SK-N-MC (cell line): ENCODE results near the gene ADAMTS3.

Experiments used
- DNase-seq: peaks from one replicate; pipeline ENCODE4 v3.0.0-alpha.2; 2011; ENCODE audit warnings: low read depth, low spot score
- H3K27ac ChIP-seq: fragments of 200-600 bp; sonication (generic); 2 replicates; pipeline ENCODE4 v1.5.1; 2016; ENCODE audit warnings: mixed run types
- H3K36me3 ChIP-seq: fragments of 200-600 bp; sonication (generic); 2 replicates; pipeline ENCODE4 v1.6.1; 2017; ENCODE audit warnings: antibody characterized with exemption, low read length, mixed read lengths; ENCODE audit not compliant: insufficient read depth
- H3K4me3 ChIP-seq: fragments of 200-600 bp; sonication (generic); 2 replicates; pipeline ENCODE4 v1.5.1; 2016
- H3K9ac ChIP-seq: fragments of 200-600 bp; sonication (generic); 2 replicates; pipeline ENCODE4 v1.8.0; 2017; ENCODE audit warnings: mixed run types, mixed read lengths; ENCODE audit not compliant: insufficient read length
- H3K9me3 ChIP-seq: fragments of 200-600 bp; sonication (generic); 2 replicates; pipeline ENCODE4 v1.6.1; 2017; ENCODE audit warnings: low read depth, mild to moderate bottlenecking, antibody characterized with exemption, low read length, moderate library complexity, mixed read lengths
- EZH2 ChIP-seq: fragments of 200-600 bp; sonication (generic); IDR thresholded peaks from one replicate; pipeline ENCODE4 v1.6.1; 2017; ENCODE audit warnings: antibody characterized with exemption
- FOXP2 ChIP-seq: optimal IDR thresholded peaks from 2 replicates; pipeline ENCODE3; 2011; ENCODE audit warnings: mild to moderate bottlenecking, moderate library complexity; ENCODE audit not compliant: insufficient read depth; ENCODE audit errors: extremely low read length, control extremely low read depth
- POLR2AphosphoS5 ChIP-seq: IDR thresholded peaks from 2 replicates; pipeline ENCODE4 v1.6.1; 2012; ENCODE audit warnings: mild to moderate bottlenecking, low read depth, low read length, borderline replicate concordance

ADAMTS3 gene

DNA sequence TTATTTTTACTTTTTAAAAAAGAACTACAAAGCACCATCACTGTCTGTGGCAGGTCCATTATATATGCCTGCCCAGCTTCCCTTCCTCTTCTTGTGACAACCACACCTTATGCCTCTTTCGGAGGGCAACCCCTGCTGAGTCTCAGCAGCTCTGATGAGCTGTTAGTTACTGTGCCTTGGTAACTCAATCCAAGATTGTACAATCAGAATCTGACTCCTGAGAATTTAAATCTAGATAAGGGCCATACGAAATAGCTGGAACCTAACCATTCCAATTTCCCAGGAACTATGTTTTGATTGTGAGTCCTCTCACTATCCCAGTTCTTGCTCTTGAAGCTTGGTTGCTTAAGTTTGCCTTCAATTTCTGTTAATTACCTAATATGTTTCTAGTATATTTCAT, 61.9 kb downstream of the ADAMTS3 start:
- Histone ChIP-seq H3K9me3 (no peaks in the 10 kb centered on the region; the same call in 1 of the 2 replicates), H3K9ac (no peak overlapping the region), H3K36me3 (no peaks in the 10 kb centered on the region), H3K4me3 (no peak overlapping the region), H3K27ac (no peak overlapping the region)
- TF ChIP-seq EZH2 (no peak), POLR2AphosphoS5 (no peak), FOXP2 (no peak)
- DNase-seq = no peak

DNA sequence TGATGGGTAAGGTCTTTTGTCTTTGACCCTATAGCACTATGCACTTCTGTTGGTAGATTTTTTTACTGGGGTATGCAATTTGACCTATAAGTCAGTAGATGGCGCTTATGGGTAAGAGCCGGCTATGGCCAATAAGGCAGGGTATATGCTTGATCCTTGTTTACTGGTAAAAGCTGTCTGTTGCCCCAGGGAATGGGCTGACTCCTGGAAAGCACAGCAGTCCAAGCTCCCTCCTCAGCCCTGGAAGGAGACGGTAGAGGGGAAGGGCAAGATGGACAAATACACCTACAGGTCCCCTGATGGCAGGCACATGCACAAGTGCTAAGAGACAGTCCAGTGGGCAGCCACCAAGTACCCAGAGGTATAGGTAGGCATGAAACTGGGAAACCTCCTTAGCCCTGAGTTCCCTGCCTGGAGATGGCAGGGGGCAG, 63.7 kb downstream of the ADAMTS3 start:
- Histone ChIP-seq H3K4me3 (no peak overlapping the region), H3K27ac (no peak overlapping the region), H3K9me3 (no peaks in the 10 kb centered on the region; the same call in 1 of the 2 replicates), H3K9ac (no peak overlapping the region), H3K36me3 (no peaks in the 10 kb centered on the region)
- peak; percentile 22 for DNase-seq
- TF ChIP-seq EZH2 = no peak
- TF ChIP-seq POLR2AphosphoS5 = no peak
- TF ChIP-seq FOXP2 = no peak

DNA sequence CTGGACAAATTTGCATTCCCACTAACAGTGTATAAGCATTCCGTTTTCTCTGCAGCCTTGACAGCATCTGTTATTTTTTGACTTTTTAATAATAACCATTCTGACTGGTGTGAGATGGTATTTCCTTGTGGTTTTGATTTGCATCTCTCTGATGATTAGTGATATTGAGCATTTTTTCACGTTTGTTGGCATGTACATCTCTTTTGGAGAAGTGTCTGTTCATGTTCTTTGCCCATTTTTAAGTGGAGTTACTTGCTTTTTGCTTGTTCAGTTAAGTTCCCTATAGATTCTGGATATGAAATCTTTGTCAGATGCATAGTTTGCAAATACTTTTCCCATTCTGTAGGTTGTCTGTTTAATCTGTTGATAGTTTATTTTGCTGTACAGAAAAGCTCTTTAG, 68.8 kb downstream of the ADAMTS3 start:
- TF ChIP-seq FOXP2 (no peak), EZH2 (no peak), POLR2AphosphoS5 (no peak)
- no peak overlapping the region for H3K9ac ChIP-seq
- no peaks in the 10 kb centered on the region for H3K36me3 ChIP-seq
- H3K27ac ChIP-seq = no peak overlapping the region
- H3K9me3 ChIP-seq = no peaks in the 10 kb centered on the region; the same call in 1 of the 2 replicates
- no peak for DNase-seq
- no peak overlapping the region for H3K4me3 ChIP-seq

DNA sequence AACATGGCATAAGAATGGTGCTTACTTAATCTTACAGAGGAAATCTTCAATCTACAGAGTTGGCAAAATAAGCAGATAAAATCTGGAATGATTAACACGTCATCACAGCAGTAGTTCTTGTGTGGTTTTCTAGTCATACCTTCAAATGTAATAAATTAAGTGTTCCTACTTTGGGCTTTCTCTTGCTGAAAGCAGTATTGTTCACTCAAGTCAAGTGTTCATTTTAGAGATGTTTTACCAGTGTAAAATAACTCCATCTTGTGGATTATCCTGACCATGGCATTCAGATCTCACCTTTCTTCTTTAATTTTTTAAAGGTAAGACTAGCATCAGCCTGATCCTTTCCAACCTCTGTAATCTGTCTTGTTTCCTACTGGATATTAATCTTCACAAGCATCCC, 72.9 kb downstream of the ADAMTS3 start:
- no peak overlapping the region for H3K27ac ChIP-seq
- H3K9me3 ChIP-seq = no peaks in the 10 kb centered on the region; the same call in 1 of the 2 replicates
- no peak overlapping the region for H3K9ac ChIP-seq
- TF ChIP-seq EZH2 = no peak
- no peak for TF ChIP-seq POLR2AphosphoS5
- no peak for TF ChIP-seq FOXP2
- DNase-seq = peak; percentile 10
- no peaks in the 10 kb centered on the region for H3K36me3 ChIP-seq
- no peak overlapping the region for H3K4me3 ChIP-seq

DNA sequence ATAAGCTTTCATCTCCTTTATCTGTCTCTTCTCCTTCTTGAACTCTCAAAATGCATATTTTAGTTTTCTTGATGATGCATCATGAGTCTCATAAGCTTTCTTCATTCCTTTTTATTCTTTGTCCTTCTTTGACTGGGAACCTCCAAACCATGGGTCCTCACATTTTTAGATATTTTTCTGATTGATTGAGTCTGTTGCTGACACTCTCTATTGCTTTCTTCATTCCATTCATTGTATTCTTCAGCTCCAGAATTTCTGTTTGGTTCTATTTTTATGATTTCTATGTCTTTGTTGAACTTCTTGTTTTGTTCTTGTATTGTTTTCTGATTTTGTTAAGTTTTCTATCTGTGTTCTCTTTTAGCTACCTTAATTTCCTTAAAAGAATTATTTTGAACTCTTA, 74.9 kb downstream of the ADAMTS3 start:
- Histone ChIP-seq H3K27ac (no peak overlapping the region), H3K4me3 (no peak overlapping the region), H3K36me3 (no peaks in the 10 kb centered on the region), H3K9ac (no peak overlapping the region), H3K9me3 (no peaks in the 10 kb centered on the region)
- no peak for DNase-seq
- TF ChIP-seq POLR2AphosphoS5 (no peak), FOXP2 (no peak), EZH2 (no peak)

DNA sequence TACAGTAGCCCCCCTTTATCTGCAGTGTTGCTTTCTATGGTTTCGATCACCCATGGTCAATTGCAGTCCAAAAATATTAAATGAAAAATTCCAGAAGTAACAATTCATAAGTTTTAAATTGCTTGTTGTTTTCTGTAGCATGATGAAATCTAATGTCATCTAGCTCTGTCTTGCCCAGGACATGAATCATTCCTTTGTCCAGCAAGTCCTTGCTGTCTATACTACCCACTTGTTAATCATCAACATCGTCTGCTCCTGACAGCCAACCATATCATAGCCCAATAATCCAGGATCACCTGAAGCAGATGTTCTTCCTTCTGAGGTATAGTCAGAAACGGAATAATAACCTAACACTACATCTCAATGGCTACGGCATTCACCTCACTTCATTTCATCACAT, 79.8 kb downstream of the ADAMTS3 start:
- Histone ChIP-seq H3K9ac (no peak overlapping the region), H3K4me3 (no peak overlapping the region), H3K9me3 (no peaks in the 10 kb centered on the region), H3K36me3 (no peaks in the 10 kb centered on the region), H3K27ac (no peak overlapping the region)
- TF ChIP-seq POLR2AphosphoS5 (no peak), EZH2 (no peak), FOXP2 (no peak)
- DNase-seq = no peak

DNA sequence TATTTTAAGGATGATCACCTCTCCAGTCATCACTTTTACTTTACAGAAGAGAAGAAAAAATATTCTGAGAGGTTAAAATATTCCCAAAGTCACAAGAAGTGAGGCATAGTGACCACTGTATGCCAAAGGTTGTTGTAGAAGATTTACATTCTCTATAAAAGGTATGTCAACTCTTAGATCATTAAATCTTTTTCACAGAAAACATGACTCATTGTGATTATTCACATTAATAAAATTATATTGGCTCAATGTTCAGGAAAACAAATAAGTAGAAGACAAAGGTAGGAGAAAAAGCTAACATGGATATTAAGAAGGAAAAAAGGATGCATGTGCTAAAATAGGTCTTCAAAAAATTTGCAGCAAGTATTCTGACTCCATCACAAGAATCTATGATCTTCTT, 82.0 kb downstream of the ADAMTS3 start:
- no peak for DNase-seq
- no peaks in the 10 kb centered on the region for H3K36me3 ChIP-seq
- H3K4me3 ChIP-seq = no peak overlapping the region
- no peak overlapping the region for H3K9ac ChIP-seq
- H3K9me3 ChIP-seq = no peaks in the 10 kb centered on the region
- no peak overlapping the region for H3K27ac ChIP-seq
- no peak for TF ChIP-seq POLR2AphosphoS5
- TF ChIP-seq FOXP2 = no peak
- TF ChIP-seq EZH2 = no peak

DNA sequence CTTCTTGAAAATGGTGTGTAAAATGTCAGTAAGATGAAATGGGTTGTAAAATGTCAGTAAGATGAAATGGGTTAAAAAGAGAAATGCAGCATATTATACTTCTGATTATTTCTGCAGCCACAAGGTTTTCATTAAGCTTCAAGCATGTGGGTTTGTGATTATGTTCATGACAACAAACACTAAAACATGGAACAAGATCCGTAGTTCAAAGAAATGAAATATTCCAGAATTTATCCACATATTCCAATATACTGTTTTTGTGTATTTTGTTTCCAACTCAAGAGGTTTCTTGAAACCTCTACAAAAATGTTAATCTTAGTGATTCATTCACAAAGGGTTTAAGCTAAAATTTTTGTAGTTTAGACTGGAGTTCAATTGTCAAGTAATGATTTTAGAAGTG, 84.0 kb downstream of the ADAMTS3 start:
- H3K27ac ChIP-seq = no peak overlapping the region
- no peak overlapping the region for H3K9ac ChIP-seq
- no peak for DNase-seq
- TF ChIP-seq POLR2AphosphoS5 (no peak), FOXP2 (no peak), EZH2 (no peak)
- H3K9me3 ChIP-seq = no peaks in the 10 kb centered on the region
- no peaks in the 10 kb centered on the region for H3K36me3 ChIP-seq
- no peak overlapping the region for H3K4me3 ChIP-seq

DNA sequence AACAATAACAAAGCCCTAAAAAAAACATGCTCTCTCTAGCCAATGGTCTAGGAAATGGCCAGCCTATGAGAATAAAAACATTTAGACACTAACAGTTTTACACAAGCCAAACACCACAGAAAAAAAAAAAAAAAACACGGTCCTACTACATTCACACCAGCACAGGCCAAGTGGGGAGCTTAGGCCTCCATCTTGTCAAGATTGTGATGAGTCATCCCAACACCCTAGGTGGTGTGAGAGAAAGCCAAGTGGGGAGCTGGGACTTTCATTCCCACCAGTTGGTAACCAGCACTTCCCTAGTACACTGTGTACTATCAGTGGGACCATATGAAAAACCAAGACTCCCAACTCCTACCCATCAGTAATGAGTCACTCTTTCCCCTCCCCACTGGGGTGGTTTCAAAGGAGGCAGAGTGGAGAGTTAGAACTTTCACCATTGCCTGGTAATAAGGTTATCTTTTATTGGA, 95.6 kb downstream of the ADAMTS3 start:
- Histone ChIP-seq H3K36me3 (no peaks in the 10 kb centered on the region), H3K9ac (no peak overlapping the region), H3K4me3 (no peak overlapping the region), H3K27ac (no peak overlapping the region), H3K9me3 (no peaks in the 10 kb centered on the region)
- TF ChIP-seq FOXP2 (no peak), POLR2AphosphoS5 (no peak), EZH2 (no peak)
- no peak for DNase-seq
